Nephron (organoid): ENCODE measurements around the gene LRRC52.

Source experiments
- H3K27ac Mint-ChIP-seq, 3 experiments: 2 replicates each; pipeline ENCODE4 v1.8.0; 2020; ENCODE audit warnings: mixed read lengths in 3 of 3, mild to moderate bottlenecking in 2 of 3, moderate library complexity in 1 of 3
- H3K27me3 Mint-ChIP-seq: 2 replicates; pipeline ENCODE4 v1.8.0; 2021; ENCODE audit warnings: low read depth, mild to moderate bottlenecking, moderate library complexity, mixed read lengths
- H3K36me3 Mint-ChIP-seq: 2 replicates; pipeline ENCODE4 v1.8.0; 2020; ENCODE audit warnings: low read depth, mixed read lengths
- H3K4me1 Mint-ChIP-seq: 2 replicates; pipeline ENCODE4 v1.8.0; 2020; ENCODE audit warnings: mixed read lengths
- H3K4me3 Mint-ChIP-seq, 3 experiments: 2 replicates each; pipeline ENCODE4 v1.8.0; 2020; ENCODE audit warnings: mild to moderate bottlenecking in 3 of 3, mixed read lengths in 3 of 3, moderate library complexity in 2 of 3
- H3K9me3 Mint-ChIP-seq: 2 replicates; pipeline ENCODE4 v1.8.0; 2020; ENCODE audit warnings: mixed read lengths
- TF ChIP-seq, protein P1 (sequence below), 3 experiments: fragments of 200-600 bp; sonication (generic); IDR thresholded peaks; one replicate each; pipeline ENCODE4 v1.5.0; 2021; ENCODE audit warnings: antibody characterized with exemption in 3 of 3; ENCODE audit not compliant: unreplicated experiment in 3 of 3

LRRC52 gene

GRCh38 chr1:165570078-165570477, 26.3 kb downstream of the LRRC52 start:
- TF ChIP-seq, protein P1, sequence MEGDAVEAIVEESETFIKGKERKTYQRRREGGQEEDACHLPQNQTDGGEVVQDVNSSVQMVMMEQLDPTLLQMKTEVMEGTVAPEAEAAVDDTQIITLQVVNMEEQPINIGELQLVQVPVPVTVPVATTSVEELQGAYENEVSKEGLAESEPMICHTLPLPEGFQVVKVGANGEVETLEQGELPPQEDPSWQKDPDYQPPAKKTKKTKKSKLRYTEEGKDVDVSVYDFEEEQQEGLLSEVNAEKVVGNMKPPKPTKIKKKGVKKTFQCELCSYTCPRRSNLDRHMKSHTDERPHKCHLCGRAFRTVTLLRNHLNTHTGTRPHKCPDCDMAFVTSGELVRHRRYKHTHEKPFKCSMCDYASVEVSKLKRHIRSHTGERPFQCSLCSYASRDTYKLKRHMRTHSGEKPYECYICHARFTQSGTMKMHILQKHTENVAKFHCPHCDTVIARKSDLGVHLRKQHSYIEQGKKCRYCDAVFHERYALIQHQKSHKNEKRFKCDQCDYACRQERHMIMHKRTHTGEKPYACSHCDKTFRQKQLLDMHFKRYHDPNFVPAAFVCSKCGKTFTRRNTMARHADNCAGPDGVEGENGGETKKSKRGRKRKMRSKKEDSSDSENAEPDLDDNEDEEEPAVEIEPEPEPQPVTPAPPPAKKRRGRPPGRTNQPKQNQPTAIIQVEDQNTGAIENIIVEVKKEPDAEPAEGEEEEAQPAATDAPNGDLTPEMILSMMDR (IDR thresholded peaks at IDR 0.05; ENCODE audit: unreplicated experiment in 3 of 3): no peak
- Mint-ChIP-seq H3K36me3 (no peaks in the 10 kb centered on the region), H3K4me1 (peaks cover 6% of the 10 kb centered on the region), H3K27me3 (peaks cover 4% of the 10 kb centered on the region), H3K4me3 (no peak overlapping the region), H3K9me3 (no peaks in the 10 kb centered on the region), H3K27ac (no peak overlapping the region)

DNA sequence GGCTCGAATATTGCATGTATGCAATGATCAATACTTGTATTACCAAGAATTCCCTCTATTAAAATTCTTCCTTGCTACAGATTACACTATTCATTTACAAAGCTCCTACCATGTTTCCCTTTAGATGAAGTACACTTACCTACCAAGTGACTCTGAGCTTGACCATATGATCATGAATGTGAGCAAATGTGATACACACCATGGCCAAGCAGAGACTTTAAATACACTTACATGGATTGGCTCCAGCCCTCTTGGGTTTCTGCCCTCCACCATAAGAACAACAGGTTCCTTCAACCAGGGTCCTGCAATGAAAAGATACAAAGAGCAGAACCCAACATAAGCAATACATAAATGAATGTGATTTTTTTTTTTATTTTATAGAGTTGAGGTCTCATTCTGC, 30.0 kb downstream of the LRRC52 start:
- Mint-ChIP-seq H3K4me3 (no peak overlapping the region), H3K27me3 (peaks cover 4% of the 10 kb centered on the region), H3K4me1 (peaks cover 6% of the 10 kb centered on the region), H3K27ac (no peak overlapping the region), H3K36me3 (no peaks in the 10 kb centered on the region), H3K9me3 (no peaks in the 10 kb centered on the region)
- TF ChIP-seq, protein P1 (IDR thresholded peaks at IDR 0.05; ENCODE audit: unreplicated experiment in 3 of 3): no peak

- no peak overlapping the region for H3K4me3 Mint-ChIP-seq
- H3K27me3 Mint-ChIP-seq: peaks cover 8% of the 10 kb centered on the region
- no peaks in the 10 kb centered on the region for H3K9me3 Mint-ChIP-seq
- TF ChIP-seq, protein P1 (IDR thresholded peaks at IDR 0.05; ENCODE audit: unreplicated experiment in 3 of 3): no peak
- H3K36me3 Mint-ChIP-seq: no peaks in the 10 kb centered on the region
- H3K27ac Mint-ChIP-seq: no peak overlapping the region
- peaks cover 6% of the 10 kb centered on the region for H3K4me1 Mint-ChIP-seq
Measured at GRCh38 chr1:165574295-165574694, 30.5 kb downstream of the LRRC52 start.

DNA sequence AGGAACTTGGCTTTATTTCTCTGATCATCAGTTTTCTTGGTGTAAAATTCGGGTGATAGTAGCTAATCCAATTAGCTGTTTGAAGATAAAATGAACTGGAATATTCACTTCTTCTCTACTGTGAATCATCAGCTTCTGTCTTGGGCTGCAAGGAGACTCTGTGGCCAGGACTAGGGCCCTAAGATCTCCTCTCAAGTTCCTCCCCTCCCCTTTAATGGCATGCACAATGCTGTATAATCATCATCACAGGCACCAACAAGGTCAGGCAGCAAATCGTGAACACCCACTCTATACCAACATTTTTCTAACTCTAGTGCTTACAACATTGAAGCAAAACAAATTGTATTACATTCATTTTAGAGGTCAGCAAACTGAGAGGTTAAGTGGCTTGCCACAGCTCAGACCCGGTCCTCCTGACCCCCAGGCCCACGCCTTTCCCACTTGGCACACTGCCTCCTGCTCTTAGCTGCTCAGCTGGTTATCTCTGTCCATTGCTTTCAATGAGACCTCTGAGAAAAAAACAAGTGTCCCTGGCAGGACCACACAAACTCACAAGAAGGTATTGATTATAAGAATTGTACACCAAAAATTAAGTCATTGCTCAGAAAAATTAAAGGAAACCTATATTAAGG, 31.8 kb downstream of the LRRC52 start:
- Mint-ChIP-seq H3K4me3 (no peak overlapping the region), H3K9me3 (no peaks in the 10 kb centered on the region), H3K27ac (no peak overlapping the region), H3K36me3 (no peaks in the 10 kb centered on the region), H3K4me1 (peaks cover 3% of the 10 kb centered on the region), H3K27me3 (peaks cover 11% of the 10 kb centered on the region)
- TF ChIP-seq, protein P1 (IDR thresholded peaks at IDR 0.05; ENCODE audit: unreplicated experiment in 3 of 3): no peak

GRCh38 chr1:165576536-165576935, 32.7 kb downstream of the LRRC52 start:
- H3K9me3 Mint-ChIP-seq: no peaks in the 10 kb centered on the region
- H3K36me3 Mint-ChIP-seq: no peaks in the 10 kb centered on the region
- H3K4me3 Mint-ChIP-seq: no peak overlapping the region
- H3K27me3 Mint-ChIP-seq: peaks cover 11% of the 10 kb centered on the region
- H3K4me1 Mint-ChIP-seq: no peaks in the 10 kb centered on the region
- TF ChIP-seq, protein P1 (IDR thresholded peaks at IDR 0.05; ENCODE audit: unreplicated experiment in 3 of 3): no peak
- H3K27ac Mint-ChIP-seq: no peak overlapping the region

- Mint-ChIP-seq H3K9me3 (no peaks in the 10 kb centered on the region), H3K27me3 (peaks cover 11% of the 10 kb centered on the region), H3K36me3 (no peaks in the 10 kb centered on the region), H3K4me3 (no peak overlapping the region), H3K4me1 (no peaks in the 10 kb centered on the region), H3K27ac (no peak overlapping the region)
- TF ChIP-seq, protein P1 (IDR thresholded peaks at IDR 0.05; ENCODE audit: unreplicated experiment in 3 of 3): no peak
Measured at GRCh38 chr1:165577707-165578106, 33.9 kb downstream of the LRRC52 start.
